ENCODE data around the gene NHERF1.

NHERF1 gene

GRCh38 chr17:74748529-74749278, at the start of gene NHERF1:
TSS of gene NHERF1 (plus strand) at chr17:74748628. CDS start at chr17:74748847, 219 bp downstream.
- peak; percentile 88 for DNase-seq (ENCODE audit: low read depth)

GRCh38 chr17:74699236-74699635, 49.2 kb upstream of the NHERF1 start:
- DNase-seq (ENCODE audit: low read depth) = no peak

- no peak for DNase-seq (ENCODE audit: low read depth)
These were observed 46.1 kb upstream of the NHERF1 start for GRCh38 chr17:74702116-74702871.

GRCh38 chr17:74703311-74703710, 45.1 kb upstream of the NHERF1 start:
- no peak for DNase-seq (ENCODE audit: low read depth)

- DNase-seq (ENCODE audit: low read depth) = no peak
These were observed 43.9 kb upstream of the NHERF1 start for GRCh38 chr17:74704544-74704943.

- no peak for DNase-seq (ENCODE audit: low read depth)
These were observed 37.2 kb upstream of the NHERF1 start for GRCh38 chr17:74711058-74711824.

- DNase-seq (ENCODE audit: low read depth) = no peak
These were observed 36.1 kb upstream of the NHERF1 start for GRCh38 chr17:74712301-74712700.

GRCh38 chr17:74712756-74713155, 35.7 kb upstream of the NHERF1 start, which contains the start of gene CD300LF:
TSS of gene CD300LF (minus strand) at chr17:74712923. CDS start at chr17:74712866, 57 bp downstream.
- DNase-seq (ENCODE audit: low read depth) = no peak

GRCh38 chr17:74713171-74713755, 35.2 kb upstream of the NHERF1 start:
- no peak for DNase-seq (ENCODE audit: low read depth)

GRCh38 chr17:74715144-74715543, 33.3 kb upstream of the NHERF1 start:
- DNase-seq (ENCODE audit: low read depth) = no peak

- no peak for DNase-seq (ENCODE audit: low read depth)
These were observed 27.9 kb upstream of the NHERF1 start for GRCh38 chr17:74720506-74720905.

GRCh38 chr17:74722782-74723181, 25.6 kb upstream of the NHERF1 start:
- no peak for DNase-seq (ENCODE audit: low read depth)

GRCh38 chr17:74723891-74724290, 24.5 kb upstream of the NHERF1 start:
- DNase-seq (ENCODE audit: low read depth) = no peak

GRCh38 chr17:74725111-74725510, 23.3 kb upstream of the NHERF1 start:
- DNase-seq (ENCODE audit: low read depth) = no peak

- DNase-seq (ENCODE audit: low read depth) = no peak
These were observed 20.3 kb upstream of the NHERF1 start for GRCh38 chr17:74728033-74728701.

GRCh38 chr17:74728702-74729075, 19.7 kb upstream of the NHERF1 start:
- DNase-seq (ENCODE audit: low read depth) = no peak

GRCh38 chr17:74729368-74729767, 19.1 kb upstream of the NHERF1 start:
- DNase-seq (ENCODE audit: low read depth) = no peak

- DNase-seq (ENCODE audit: low read depth) = no peak
These were observed 18.6 kb upstream of the NHERF1 start for GRCh38 chr17:74729866-74730265.

GRCh38 chr17:74730491-74731346, 17.7 kb upstream of the NHERF1 start:
- DNase-seq (ENCODE audit: low read depth) = peak; percentile 37

- no peak for DNase-seq (ENCODE audit: low read depth)
These were observed 17.2 kb upstream of the NHERF1 start for GRCh38 chr17:74731347-74731605.

Data from activated T-cell treated with anti-CD3 and anti-CD28 coated beads for 1 hour (primary cell).